GM20000 (cell line): Measurements from ENCODE around the gene HSPA12A.

Experiments used
- DNase-seq: peaks from one replicate; pipeline ENCODE4 v3.0.0; 2012; ENCODE audit warnings: low spot score
- CTCF ChIP-seq: IDR thresholded peaks from 2 replicates; pipeline ENCODE4 v1.5.1; 2012; ENCODE audit warnings: mild to moderate bottlenecking, control low read depth; ENCODE audit errors: extremely low read depth, missing control alignments

The HSPA12A gene

GRCh38 chr10:116685807-116686206, 56.6 kb downstream of the HSPA12A start:
- no peak for TF ChIP-seq CTCF
- no peak for DNase-seq

GRCh38 chr10:116684781-116685180, 57.6 kb downstream of the HSPA12A start:
- no peak for TF ChIP-seq CTCF
- DNase-seq, result no peak

- no peak for TF ChIP-seq CTCF
- no peak for DNase-seq
Observed at GRCh38 chr10:116683821-116684220, 58.5 kb downstream of the HSPA12A start.

GRCh38 chr10:116683166-116683565, 59.2 kb downstream of the HSPA12A start:
- DNase-seq, result no peak

GRCh38 chr10:116679351-116679750, 63.0 kb downstream of the HSPA12A start:
- no peak for TF ChIP-seq CTCF
- DNase-seq, result no peak

More at GRCh38 chr10:116683166-116683565, 59.2 kb downstream of the HSPA12A start:
- no peak for TF ChIP-seq CTCF

GRCh38 chr10:116676633-116677032, 65.7 kb downstream of the HSPA12A start:
- no peak for TF ChIP-seq CTCF

GRCh38 chr10:116676118-116676517, 66.2 kb downstream of the HSPA12A start:
- DNase-seq, result no peak
- no peak for TF ChIP-seq CTCF

More at GRCh38 chr10:116676633-116677032, 65.7 kb downstream of the HSPA12A start:
- DNase-seq, result no peak
